ENCODE data around the gene ZBTB17. TPM values are rescaled to one million over a fixed set of nuclear protein-coding genes. Genes with fewer than 3 reads are reported as not detected.
"Not testable (repeated sequence)": the region's sequence is repeated elsewhere in the genome, so short reads cannot be mapped to it uniquely, and the experiment has no call there.

Gene ZBTB17
- total RNA-seq, 8 experiments from 2014 or later = 18.2 to 48.9 (median 38.4) TPM

DNA sequence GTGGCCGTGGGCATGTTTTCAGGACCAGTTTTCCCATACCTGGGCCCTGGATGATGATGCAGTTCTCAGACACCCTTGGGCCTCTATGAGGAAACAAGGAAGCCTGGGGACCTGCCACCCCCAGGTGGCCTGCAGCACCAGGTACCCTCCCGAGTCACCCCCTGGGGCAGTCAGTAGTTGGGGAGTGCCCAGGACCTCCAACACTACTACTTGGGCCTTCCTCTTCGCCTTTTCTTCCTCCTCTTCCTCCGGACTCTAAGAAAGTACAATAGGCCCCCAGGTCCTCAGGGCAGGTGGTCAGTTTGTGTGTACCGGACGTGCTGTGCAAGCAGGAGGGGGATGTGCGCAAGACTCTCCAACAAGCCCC, 16.3 kb upstream of the ZBTB17 start:
- ATAC-seq (replicated peaks in 6 of 8) = no peak
- in situ Hi-C loops (cut with MboI; ENCODE audit: low pct_unique_long_range_greater_than_20kb in 2 of 9, low sequenced_read_pairs in 9 of 9, unreplicated experiment in 9 of 9) = loop anchor here in 2 of 9 experiments (25.0 kb wide), 1 partner anchor 180 kb away; the partner anchor contains the start of gene UQCRHL (in 2 of the 2)

DNA sequence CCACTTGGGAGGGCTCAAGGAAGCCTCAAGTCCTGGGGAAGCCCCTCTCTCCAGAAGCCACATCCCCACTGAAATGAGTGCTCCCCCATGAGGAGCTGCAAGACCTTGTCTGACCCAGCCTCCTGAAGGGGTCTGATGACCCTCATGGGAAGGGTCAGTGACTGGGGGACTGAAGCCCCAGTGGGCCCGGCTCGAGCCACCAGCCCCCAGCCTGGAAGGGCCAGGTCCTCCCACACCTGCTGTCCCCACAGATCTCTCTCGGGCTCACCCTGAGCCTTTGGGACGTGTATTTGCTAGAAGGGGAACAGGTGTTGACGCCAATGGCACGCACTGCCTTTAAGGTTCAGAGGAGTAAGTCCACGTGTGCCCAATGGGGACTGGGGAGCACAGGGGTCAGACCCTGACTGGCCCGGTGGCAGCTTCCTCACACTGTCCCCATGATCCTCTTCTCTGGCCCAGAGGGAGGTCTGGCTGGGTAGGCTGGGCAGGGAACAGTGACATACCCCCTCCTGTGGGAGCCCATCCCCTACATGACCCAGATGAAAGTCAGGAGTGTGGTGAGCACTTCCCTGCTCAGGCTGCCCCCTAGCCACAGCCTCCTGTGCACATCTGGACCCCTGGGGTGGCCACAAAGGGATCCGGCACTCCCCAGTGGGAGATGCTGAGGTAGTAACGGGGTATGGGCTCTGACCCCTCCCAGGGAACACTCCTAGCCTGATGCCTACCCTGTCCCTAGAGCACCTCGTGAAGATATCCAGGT, 15.7 kb upstream of the ZBTB17 start:
- H3K4me1 ChIP-seq (replicated peaks in 1 of 2) = no peaks in the 10 kb centered on the region
- ATAC-seq (replicated peaks in 6 of 8) = peak in 1 of 8 experiments; percentile 8
- in situ Hi-C loops (cut with MboI; ENCODE audit: low pct_unique_long_range_greater_than_20kb in 2 of 9, low sequenced_read_pairs in 9 of 9, unreplicated experiment in 9 of 9) = loop anchor here in 2 of 9 experiments (25.0 kb wide), 1 partner anchor 179 kb away; the partner anchor contains the start of gene UQCRHL (in 2 of the 2)
- no peak overlapping the region for H3K27ac ChIP-seq
- no peak overlapping the region for H3K4me3 ChIP-seq
- WGBS, 10 experiments = 83 to 100% (median 93%) methylated on average over 1 to 3 of the region's 11 CpGs; no CpG with 5 or more reads in 5 of the 10 experiments

More for the DNA sequence above, 16.3 kb upstream of the ZBTB17 start:
- Histone ChIP-seq H3K27ac (no peak overlapping the region), H3K4me1 (replicated peaks in 1 of 2) (no peaks in the 10 kb centered on the region), H3K4me3 (no peak overlapping the region)
- WGBS, 10 experiments = 79 to 87% (median 79%) methylated on average over 2 to 6 of the region's 7 CpGs; no CpG with 5 or more reads in 6 of the 10 experiments

DNA sequence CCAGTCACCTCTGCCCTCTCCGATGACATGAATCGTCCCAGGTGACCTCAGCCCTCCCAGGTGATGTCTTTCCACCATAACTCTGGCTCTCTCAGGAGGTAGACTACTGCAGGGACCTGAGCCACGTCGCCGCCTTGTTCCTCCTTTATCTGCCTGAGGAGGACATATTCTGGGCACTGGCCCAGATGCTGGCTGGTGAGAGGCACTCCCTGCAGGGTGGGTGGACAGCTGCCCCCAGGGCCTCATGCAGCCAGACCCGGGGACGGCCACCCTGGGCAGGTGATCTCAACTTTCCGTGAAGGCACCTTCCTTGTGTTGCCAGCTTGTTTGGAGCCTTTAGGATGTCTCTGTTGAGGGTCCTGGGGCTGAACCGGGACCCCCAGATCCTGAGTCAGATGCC, 13.9 kb upstream of the ZBTB17 start:
- 80 to 87% (median 84%) methylated on average over 1 to 8 of the region's 9 CpGs; no CpG with 5 or more reads in 4 of the 10 experiments for WGBS, 10 experiments
- Histone ChIP-seq H3K4me1 (replicated peaks in 1 of 2) (no peaks in the 10 kb centered on the region), H3K4me3 (no peak overlapping the region), H3K27ac (no peak overlapping the region)
- ATAC-seq (replicated peaks in 6 of 8) = no peak
- in situ Hi-C loops (cut with MboI; ENCODE audit: low pct_unique_long_range_greater_than_20kb in 2 of 9, low sequenced_read_pairs in 9 of 9, unreplicated experiment in 9 of 9) = loop anchor here in 2 of 9 experiments (25.0 kb wide), 1 partner anchor 177 kb away; the partner anchor contains the start of gene UQCRHL (in 2 of the 2)

DNA sequence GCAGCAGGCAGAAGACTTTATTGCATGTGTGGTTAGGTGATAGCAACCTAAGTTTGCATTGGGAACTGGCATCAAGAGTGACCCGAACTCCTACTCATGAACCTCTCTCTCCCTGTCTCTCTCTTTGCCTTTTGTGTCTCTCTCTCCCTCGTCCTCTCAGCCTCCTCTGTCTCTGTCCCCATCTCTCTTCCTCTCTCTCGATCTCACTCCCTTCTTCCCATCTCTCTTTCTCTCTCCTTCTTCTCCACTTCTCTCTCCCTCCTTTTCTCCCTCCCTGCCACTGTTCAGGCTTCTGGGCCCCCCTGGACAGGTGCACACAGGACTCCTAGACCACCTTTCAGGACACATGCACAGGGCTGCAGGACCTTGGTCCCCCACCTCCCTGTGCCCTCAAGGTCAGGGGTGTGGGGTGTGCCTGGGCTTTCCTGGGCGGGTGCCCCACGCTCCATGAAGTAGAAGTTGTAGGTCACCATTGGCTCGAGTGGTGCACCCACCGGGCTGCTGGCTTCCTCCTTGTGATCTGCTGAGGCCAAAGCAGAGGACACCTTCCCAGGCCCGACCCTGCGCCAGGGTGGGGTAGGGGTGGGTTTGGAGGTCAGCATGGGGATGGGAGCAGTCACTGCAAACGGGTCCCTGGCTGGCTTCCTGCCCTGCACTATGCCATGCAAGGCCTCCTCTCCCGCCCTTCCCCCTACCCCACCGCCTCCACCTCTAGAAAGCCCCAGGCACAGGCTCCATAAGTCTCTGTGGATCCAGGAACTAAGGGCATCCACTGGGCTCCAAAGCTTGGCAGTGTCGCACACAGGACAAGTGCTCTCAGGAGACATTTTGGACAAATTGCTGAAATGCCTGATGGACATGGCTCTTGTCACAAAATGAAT, 13.2 kb upstream of the ZBTB17 start:
- in situ Hi-C loops (cut with MboI; ENCODE audit: low pct_unique_long_range_greater_than_20kb in 2 of 9, low sequenced_read_pairs in 9 of 9, unreplicated experiment in 9 of 9) = loop anchor here in 2 of 9 experiments (25.0 kb wide), 1 partner anchor 177 kb away; the partner anchor contains the start of gene UQCRHL (in 2 of the 2)
- no peak for ATAC-seq (replicated peaks in 6 of 8)
- WGBS, 10 experiments = 40 to 100% (median 70%) methylated on average over 1 to 7 of the region's 13 CpGs
- H3K4me3 ChIP-seq = no peak overlapping the region
- no peak overlapping the region for H3K27ac ChIP-seq
- no peaks in the 10 kb centered on the region for H3K4me1 ChIP-seq (replicated peaks in 1 of 2)

DNA sequence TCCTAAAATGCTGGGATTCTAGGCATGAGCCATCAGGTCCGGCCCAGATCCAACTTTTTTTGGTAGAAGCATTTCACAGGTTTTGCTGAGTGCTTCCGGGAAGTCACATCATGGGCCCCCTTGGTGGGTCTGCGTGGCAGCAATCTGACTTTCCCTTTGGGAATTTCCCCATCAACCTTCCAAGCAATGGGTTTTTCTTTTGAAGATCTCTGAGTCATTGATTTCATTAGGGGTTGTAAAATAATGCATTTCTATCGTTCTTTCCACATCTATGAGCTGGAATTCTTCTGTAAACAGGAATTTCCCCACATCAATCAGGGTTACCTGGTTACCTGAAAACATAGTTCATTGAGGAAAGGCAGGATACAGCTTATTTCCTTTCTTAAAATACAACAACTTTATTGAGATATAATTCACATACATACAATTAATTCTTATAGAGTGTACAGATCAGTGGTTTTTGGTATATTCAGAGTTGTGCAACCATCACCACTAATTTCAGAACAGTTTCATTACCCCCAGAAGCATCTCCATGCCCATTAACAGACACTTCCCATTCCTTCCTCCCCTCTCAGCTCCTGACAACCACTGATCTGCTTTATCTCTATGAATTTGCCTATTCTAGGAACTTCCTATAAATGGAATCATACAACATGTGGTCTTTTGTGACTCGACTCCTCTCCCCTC, 9.9 kb upstream of the ZBTB17 start:
- in situ Hi-C loops (cut with MboI; ENCODE audit: low pct_unique_long_range_greater_than_20kb in 2 of 9, low sequenced_read_pairs in 9 of 9, unreplicated experiment in 9 of 9) = loop anchor here in 2 of 9 experiments (25.0 kb wide), 1 partner anchor 173 kb away; the partner anchor contains the start of gene UQCRHL (in 2 of the 2)
- Histone ChIP-seq H3K4me1 (replicated peaks in 1 of 2) (no peaks in the 10 kb centered on the region), H3K4me3 (no peak overlapping the region), H3K27ac (no peak overlapping the region)
- 43 to 83% (median 60%) methylated on average over 1 to 4 of the region's 5 CpGs; no CpG with 5 or more reads in 1 of the 10 experiments for WGBS, 10 experiments
- no peak for ATAC-seq (replicated peaks in 6 of 8)

DNA sequence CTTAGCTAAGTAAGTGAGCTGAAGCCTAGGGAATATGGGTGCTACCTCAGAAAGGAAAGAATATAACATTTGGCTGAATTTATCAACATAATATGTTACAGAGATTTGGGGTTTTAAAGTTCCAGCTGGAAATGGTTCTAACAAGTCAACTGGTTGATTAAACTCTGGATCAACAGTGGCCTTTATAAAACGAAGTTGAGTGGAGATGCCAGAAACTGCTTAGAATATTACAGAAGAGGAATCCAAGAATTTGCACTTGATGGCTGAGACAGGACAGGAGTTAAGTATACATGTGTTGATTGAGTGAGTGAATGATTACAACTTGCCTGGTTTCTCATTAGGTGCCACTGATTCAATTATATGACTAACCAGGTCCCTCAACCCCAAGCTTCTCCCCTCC, 7.4 kb upstream of the ZBTB17 start:
- no peak for ATAC-seq (replicated peaks in 6 of 8)
- Histone ChIP-seq H3K4me3 (no peak overlapping the region), H3K27ac (no peak overlapping the region), H3K4me1 (replicated peaks in 1 of 2) (no peaks in the 10 kb centered on the region)
- in situ Hi-C loops (cut with MboI; ENCODE audit: low pct_unique_long_range_greater_than_20kb in 2 of 9, low sequenced_read_pairs in 9 of 9, unreplicated experiment in 9 of 9) = loop anchor here in 2 of 9 experiments (25.0 kb wide), 1 partner anchor 171 kb away; the partner anchor contains the start of gene UQCRHL (in 2 of the 2)
- WGBS, 10 experiments = 0 to 50% (median 16%) methylated on average over 1 of the region's 1 CpG; no CpG with 5 or more reads in 6 of the 10 experiments

DNA sequence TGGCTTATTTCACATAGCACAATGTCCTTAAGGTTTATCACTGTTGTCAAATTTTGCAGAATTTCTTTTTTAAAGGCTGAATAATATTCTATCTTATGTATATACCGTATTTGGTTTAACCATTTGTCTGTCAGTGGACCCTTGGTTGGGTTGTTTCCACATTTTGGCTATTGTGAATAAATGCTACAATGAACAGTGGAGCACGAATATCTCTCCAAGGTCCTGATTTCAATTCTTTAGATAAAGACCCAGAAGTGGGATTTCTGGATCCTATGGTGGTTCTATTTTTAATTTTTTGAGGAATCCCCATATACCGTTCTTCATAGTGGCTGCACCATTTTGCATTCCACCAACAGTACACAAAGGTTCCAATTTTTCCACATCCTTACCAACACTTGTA, 5.8 kb upstream of the ZBTB17 start:
- Histone ChIP-seq H3K4me1 (replicated peaks in 1 of 2) (no peaks in the 10 kb centered on the region), H3K27ac (no peak overlapping the region), H3K4me3 (no peak overlapping the region)
- in situ Hi-C loops (cut with MboI; ENCODE audit: low pct_unique_long_range_greater_than_20kb in 2 of 9, low sequenced_read_pairs in 9 of 9, unreplicated experiment in 9 of 9) = loop anchor here in 2 of 9 experiments (25.0 kb wide), 1 partner anchor 169 kb away; the partner anchor contains the start of gene UQCRHL (in 2 of the 2)
- WGBS, 10 experiments = 33 to 94% (median 84%) methylated on average over 1 to 3 of the region's 3 CpGs
- no peak for ATAC-seq (replicated peaks in 6 of 8)

DNA sequence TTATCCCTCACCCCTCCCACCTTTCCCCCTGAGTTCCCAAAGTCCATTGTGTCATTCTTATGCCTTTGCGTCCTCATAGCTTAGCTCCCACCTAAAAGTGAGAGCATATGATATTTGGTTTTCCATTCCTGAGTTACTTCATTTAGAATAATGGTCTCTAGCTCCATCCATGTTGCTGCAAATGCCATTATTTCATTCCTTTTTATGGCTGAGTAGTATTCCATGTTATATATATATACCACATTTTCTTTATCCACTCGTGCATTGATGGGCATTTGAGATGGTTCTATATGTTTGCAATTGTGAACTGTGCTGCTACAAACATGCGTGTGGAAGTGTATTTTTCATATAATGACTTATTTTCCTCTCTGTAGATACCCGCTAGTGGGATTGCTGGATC, 2.0 kb upstream of the ZBTB17 start:
- ATAC-seq (replicated peaks in 6 of 8); H3K27ac ChIP-seq; H3K4me3 ChIP-seq; H3K4me1 ChIP-seq (replicated peaks in 1 of 2): not testable (repeated sequence)
- in situ Hi-C loops (cut with MboI; ENCODE audit: low pct_unique_long_range_greater_than_20kb in 2 of 9, low sequenced_read_pairs in 9 of 9, unreplicated experiment in 9 of 9) = loop anchor here in 2 of 9 experiments (25.0 kb wide), 1 partner anchor 166 kb away; the partner anchor contains the start of gene UQCRHL (in 2 of the 2)
- WGBS, 10 experiments = 67 to 92% (median 81%) methylated on average over 2 to 4 of the region's 4 CpGs; no CpG with 5 or more reads in 1 of the 10 experiments

DNA sequence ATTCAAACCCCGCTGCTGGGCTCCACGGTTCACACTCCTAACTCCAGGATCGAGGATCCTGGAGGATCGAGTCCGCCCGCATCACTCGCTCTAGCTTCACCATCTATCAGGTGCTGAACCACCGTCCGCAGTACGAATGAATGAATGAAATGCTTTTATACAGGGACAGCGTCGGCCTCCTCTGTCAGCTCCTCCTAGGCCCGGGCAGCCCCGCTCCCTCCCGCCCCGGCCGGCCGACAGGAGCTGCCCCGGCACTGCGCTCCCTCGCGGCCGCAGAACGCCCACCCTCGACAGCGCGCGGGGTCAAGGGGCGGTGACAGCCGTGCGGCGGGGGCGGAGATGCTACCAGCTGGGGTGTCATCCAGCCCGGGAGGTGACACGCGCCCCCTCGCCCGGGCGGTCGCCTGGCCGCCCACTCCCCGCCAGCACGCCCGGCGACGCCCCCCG, 520 bp downstream of the ZBTB17 start:
- 0 to 4% (median 0%) methylated on average over 2 to 9 of the region's 47 CpGs; no CpG with 5 or more reads in 5 of the 10 experiments for WGBS, 10 experiments
- Histone ChIP-seq H3K27ac (peak overlapping the region; percentile 91 to 98), H3K4me1 (replicated peaks in 1 of 2) (peaks cover 6 to 8% of the 10 kb centered on the region in 2 donors), H3K4me3 (peak overlapping the region; percentile 83 to 99 (median 89))
- in situ Hi-C loops (cut with MboI; ENCODE audit: low pct_unique_long_range_greater_than_20kb in 2 of 9, low sequenced_read_pairs in 9 of 9, unreplicated experiment in 9 of 9) = loop anchor here in 2 of 9 experiments (25.0 kb wide), 1 partner anchor 163 kb away; the partner anchor contains the start of gene UQCRHL (in 2 of the 2)
- ATAC-seq (replicated peaks in 6 of 8) = peak; percentile 86 to 91 (median 89)

DNA sequence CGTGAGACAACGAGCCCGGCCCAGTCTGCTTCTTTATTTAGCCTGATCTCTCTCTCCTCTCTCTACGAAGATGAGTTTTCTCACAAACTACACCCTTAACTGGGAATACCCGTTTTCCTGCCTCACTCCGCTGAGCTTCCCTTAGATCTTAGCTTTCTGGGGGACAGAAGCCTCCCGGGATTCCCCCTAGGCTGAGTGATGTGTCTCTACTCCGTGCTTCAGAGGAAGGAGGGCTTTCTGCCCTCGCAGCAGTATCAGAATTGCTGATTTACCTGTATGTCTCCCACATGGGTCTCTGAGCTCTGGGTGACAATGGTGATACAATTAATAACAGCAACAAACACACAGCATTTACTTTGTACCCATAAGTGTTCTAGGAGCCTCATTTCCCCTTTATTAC, 1.0 kb downstream of the ZBTB17 start:
- H3K4me3 ChIP-seq = peak overlapping the region; percentile 83 to 99 (median 89)
- WGBS, 10 experiments = 0 to 55% (median 39%) methylated on average over 1 to 9 of the region's 9 CpGs; no CpG with 5 or more reads in 4 of the 10 experiments
- H3K4me1 ChIP-seq (replicated peaks in 1 of 2) = peaks cover 6 to 8% of the 10 kb centered on the region in 2 donors
- in situ Hi-C loops (cut with MboI; ENCODE audit: low pct_unique_long_range_greater_than_20kb in 2 of 9, low sequenced_read_pairs in 9 of 9, unreplicated experiment in 9 of 9) = loop anchor here in 3 of 9 experiments (25.0 kb wide), 1 partner anchor 163 kb away; the partner anchor contains the start of gene UQCRHL (in 3 of the 3)
- no peak for ATAC-seq (replicated peaks in 6 of 8)
- peak overlapping the region in 1 of 2 donors; percentile 98 for H3K27ac ChIP-seq

DNA sequence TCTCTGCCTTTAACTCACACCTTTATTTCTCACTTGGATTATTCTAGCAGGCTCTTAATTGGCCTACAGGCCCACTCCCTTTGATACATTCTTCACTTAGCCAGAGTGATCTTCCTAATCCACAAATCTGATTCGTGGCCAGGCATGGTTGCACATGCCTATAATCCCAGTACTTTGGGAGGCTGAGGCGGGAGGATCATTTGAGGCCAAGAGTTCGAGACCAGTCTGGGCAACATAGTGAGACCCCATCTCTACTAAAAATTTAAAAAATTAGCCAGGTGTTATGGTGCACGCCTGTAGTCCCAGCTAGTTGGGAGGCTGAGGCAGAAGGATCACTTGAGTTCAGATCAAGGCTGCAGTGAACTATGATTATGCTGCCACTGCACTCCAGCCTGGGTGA, 2.1 kb downstream of the ZBTB17 start:
- in situ Hi-C loops (cut with MboI; ENCODE audit: low pct_unique_long_range_greater_than_20kb in 2 of 9, low sequenced_read_pairs in 9 of 9, unreplicated experiment in 9 of 9) = loop anchor here in 1 of 9 experiments (25.0 kb wide), 1 partner anchor 161 kb away; the partner anchor contains the start of gene UQCRHL
- WGBS, 10 experiments = 92 to 100% (median 95%) methylated on average over 1 to 4 of the region's 4 CpGs; no CpG with 5 or more reads in 4 of the 10 experiments
- no peak overlapping the region for H3K4me3 ChIP-seq
- no peak overlapping the region for H3K27ac ChIP-seq
- no peak for ATAC-seq (replicated peaks in 6 of 8)
- peaks cover 6 to 8% of the 10 kb centered on the region in 2 donors for H3K4me1 ChIP-seq (replicated peaks in 1 of 2)
